BLaER1 treated with 17β-estradiol and CSF1 and Interleukin-3, amounts not matched to agents 10 nM and 100 nM (cell line): Measurements from ENCODE around the gene UBE2Z.

Experiments
- H3K27ac ChIP-seq, 11 experiments: shearing (Covaris generic); formaldehyde crosslinking; 2 replicates each; pipeline ENCODE4 v1.8.1; 2022
- H3K27me3 ChIP-seq, 11 experiments: shearing (Covaris generic); formaldehyde crosslinking; 2 replicates each; pipeline ENCODE4 v1.8.1; 2022
- H3K36me3 ChIP-seq, 11 experiments: shearing (Covaris generic); formaldehyde crosslinking; 2 replicates each; pipeline ENCODE4 v1.8.1; 2022
- H3K4me1 ChIP-seq, 10 experiments: shearing (Covaris generic); formaldehyde crosslinking; 2 replicates each; pipeline ENCODE4 v1.8.1; 2022
- H3K4me2 ChIP-seq, 11 experiments: shearing (Covaris generic); formaldehyde crosslinking; 2 replicates each; pipeline ENCODE4 v1.8.1; 2022
- H3K4me3 ChIP-seq, 10 experiments: shearing (Covaris generic); formaldehyde crosslinking; 2 replicates each; pipeline ENCODE4 v1.8.1; 2022
- H3K9ac ChIP-seq, 11 experiments: shearing (Covaris generic); formaldehyde crosslinking; 2 replicates each; pipeline ENCODE4 v1.8.1; 2022
- H3K9me3 ChIP-seq, 11 experiments: shearing (Covaris generic); formaldehyde crosslinking; replicated peaks in 1 of 11; 2 replicates each; pipeline ENCODE4 v1.8.1; 2022
- H4K20me1 ChIP-seq, 11 experiments: shearing (Covaris generic); formaldehyde crosslinking; 2 replicates each; pipeline ENCODE4 v1.8.1; 2022
- Cebpa-rat ChIP-seq, 11 experiments: shearing (Covaris generic); IDR thresholded peaks; 2 replicates each; pipeline ENCODE4 v1.8.1; 2022

UBE2Z gene

DNA sequence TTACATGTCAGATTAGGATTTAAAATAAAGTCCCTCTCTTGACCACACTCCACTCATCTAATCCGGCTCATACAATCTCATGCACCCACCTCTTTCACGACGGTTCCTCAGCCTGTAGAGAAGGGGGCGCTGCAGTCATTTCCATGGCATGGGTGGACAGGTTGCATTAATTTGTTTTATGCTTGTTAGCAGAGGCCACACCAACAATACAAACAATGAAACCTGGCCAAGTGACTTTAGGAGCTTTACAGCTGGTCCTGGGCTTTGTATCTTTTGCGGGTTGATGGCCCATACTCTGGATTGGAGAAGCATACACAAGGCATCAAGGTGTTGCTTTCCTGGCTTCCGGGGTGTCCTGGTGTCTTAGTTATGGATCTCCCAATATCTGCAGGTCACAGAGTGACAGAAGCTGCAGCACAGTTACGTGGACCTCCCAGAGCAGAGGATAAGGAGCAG, 46.1 kb downstream of the UBE2Z start:
- no peak for TF ChIP-seq Cebpa-rat (IDR thresholded peaks at IDR 0.05)
- no peak overlapping the region for H3K27ac ChIP-seq
- peak overlapping the region in 1 of 11 experiments; percentile 42; a peak in 1 of 22 replicates for H3K4me2 ChIP-seq
- no peaks in the 10 kb centered on the region for H3K9me3 ChIP-seq
- no peaks in the 10 kb centered on the region for H4K20me1 ChIP-seq
- no peaks in the 10 kb centered on the region for H3K36me3 ChIP-seq
- no peak overlapping the region for H3K4me3 ChIP-seq
- no peak overlapping the region for H3K9ac ChIP-seq
- no peaks in the 10 kb centered on the region; a peak in 1 of 22 replicates for H3K27me3 ChIP-seq
- peaks cover 14 to 20% (median 15%) of the 10 kb centered on the region in 10 experiments for H3K4me1 ChIP-seq

GRCh38 chr17:48960834-48961515, 52.8 kb downstream of the UBE2Z start:
- H3K9ac ChIP-seq, result no peak overlapping the region

DNA sequence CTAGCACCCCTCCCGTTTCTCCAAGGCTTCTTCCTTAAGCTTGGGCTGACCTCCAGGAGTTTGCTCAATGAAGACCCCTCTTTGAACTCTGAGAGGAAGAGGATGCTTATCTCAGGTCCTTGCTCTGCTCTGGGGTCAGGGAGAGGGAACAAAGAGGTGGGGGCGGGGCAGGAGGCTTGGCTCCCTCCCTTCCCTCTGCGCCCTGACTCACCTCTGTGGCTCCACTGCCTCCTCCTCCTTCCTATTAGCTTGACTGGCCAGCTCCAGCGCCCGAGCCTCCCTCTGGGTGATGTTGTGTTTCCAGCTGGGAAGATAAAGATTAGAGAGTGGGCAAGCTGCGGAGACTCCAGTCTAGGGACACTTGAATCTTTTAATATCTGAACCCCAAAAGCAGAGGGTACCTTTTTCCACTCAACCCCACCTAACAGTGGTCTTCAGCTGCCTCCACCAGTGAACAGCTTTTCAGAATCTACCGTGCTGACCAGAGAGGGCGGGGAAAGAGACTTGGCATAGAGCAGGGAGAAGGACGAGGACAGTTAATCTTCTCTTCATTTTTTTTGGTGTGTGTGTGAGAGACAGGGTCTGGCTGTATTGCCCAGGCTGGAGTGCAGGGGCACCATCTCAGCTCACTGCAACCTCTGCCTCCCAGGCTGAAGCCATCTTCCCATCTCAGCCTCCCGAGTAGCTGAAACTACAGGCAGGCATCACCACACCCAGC, 53.5 kb downstream of the UBE2Z start:
- Histone ChIP-seq H3K9ac (no peak overlapping the region), H3K4me2 (no peak overlapping the region; a peak in 1 of 22 replicates), H3K4me3 (no peak overlapping the region)

More at GRCh38 chr17:48960834-48961515, 52.8 kb downstream of the UBE2Z start:
- Histone ChIP-seq H3K9me3 (no peaks in the 10 kb centered on the region), H3K27me3 (peaks cover 0 to 18% (median 11%) of the 10 kb centered on the region in 11 experiments; a peak in 10 of 22 replicates), H3K4me2 (no peak overlapping the region; a peak in 1 of 22 replicates), H3K4me3 (no peak overlapping the region), H3K27ac (no peak overlapping the region), H4K20me1 (no peaks in the 10 kb centered on the region), H3K36me3 (no peaks in the 10 kb centered on the region), H3K4me1 (no peaks in the 10 kb centered on the region; a peak in 1 of 20 replicates)
- TF ChIP-seq Cebpa-rat (IDR thresholded peaks at IDR 0.05), result no peak

GRCh38 chr17:48970224-48970623, 62.0 kb downstream of the UBE2Z start:
- peaks cover 0 to 20% (median 7%) of the 10 kb centered on the region in 10 experiments; a peak in 11 of 20 replicates for H3K4me1 ChIP-seq
- no peak overlapping the region for H3K9ac ChIP-seq

More for the DNA sequence above, 53.5 kb downstream of the UBE2Z start:
- TF ChIP-seq Cebpa-rat (IDR thresholded peaks at IDR 0.05), result no peak
- Histone ChIP-seq H3K27ac (no peak overlapping the region), H3K27me3 (peaks cover 0 to 18% (median 11%) of the 10 kb centered on the region in 11 experiments; a peak in 10 of 22 replicates), H3K9me3 (no peaks in the 10 kb centered on the region), H4K20me1 (no peaks in the 10 kb centered on the region), H3K36me3 (no peaks in the 10 kb centered on the region), H3K4me1 (no peaks in the 10 kb centered on the region; a peak in 1 of 20 replicates)

GRCh38 chr17:48970865-48971687, 62.9 kb downstream of the UBE2Z start:
- H3K9ac ChIP-seq, result no peak overlapping the region
- no peak overlapping the region; a peak in 1 of 22 replicates for H3K4me2 ChIP-seq
- no peaks in the 10 kb centered on the region; a peak in 1 of 22 replicates for H4K20me1 ChIP-seq
- no peak overlapping the region for H3K27ac ChIP-seq
- H3K36me3 ChIP-seq, result no peaks in the 10 kb centered on the region
- peaks cover 0 to 20% (median 7%) of the 10 kb centered on the region in 10 experiments; a peak in 11 of 20 replicates for H3K4me1 ChIP-seq
- peaks cover 0 to 34% (median 8%) of the 10 kb centered on the region in 11 experiments; a peak in 9 of 22 replicates for H3K27me3 ChIP-seq
- TF ChIP-seq Cebpa-rat (IDR thresholded peaks at IDR 0.05), result no peak
- no peak overlapping the region for H3K4me3 ChIP-seq
- no peaks in the 10 kb centered on the region for H3K9me3 ChIP-seq

More at GRCh38 chr17:48970224-48970623, 62.0 kb downstream of the UBE2Z start:
- peaks cover 0 to 34% (median 8%) of the 10 kb centered on the region in 11 experiments; a peak in 9 of 22 replicates for H3K27me3 ChIP-seq
- no peaks in the 10 kb centered on the region for H3K9me3 ChIP-seq
- H3K4me2 ChIP-seq, result no peak overlapping the region
- no peak overlapping the region for H3K27ac ChIP-seq
- no peaks in the 10 kb centered on the region; a peak in 1 of 22 replicates for H4K20me1 ChIP-seq
- no peaks in the 10 kb centered on the region for H3K36me3 ChIP-seq
- no peak overlapping the region for H3K4me3 ChIP-seq
- TF ChIP-seq Cebpa-rat (IDR thresholded peaks at IDR 0.05), result no peak

DNA sequence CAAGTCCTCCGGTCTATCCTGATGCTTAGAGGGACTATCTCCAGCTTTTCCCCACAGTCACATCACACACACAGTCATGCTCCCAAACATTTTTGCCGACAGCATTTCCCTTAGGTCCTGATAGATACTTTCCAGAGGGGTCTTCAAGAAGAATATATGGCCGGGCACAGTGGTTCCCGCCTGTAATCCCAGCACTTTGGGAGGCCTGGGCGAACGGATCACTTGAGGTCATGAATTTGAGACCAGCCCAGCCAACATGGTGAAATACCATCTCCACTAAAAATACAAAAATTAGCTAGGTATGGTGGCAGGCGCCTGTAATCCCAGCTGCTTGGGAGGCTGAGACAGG, 64.5 kb downstream of the UBE2Z start:
- peaks cover 0 to 34% (median 8%) of the 10 kb centered on the region in 11 experiments; a peak in 9 of 22 replicates for H3K27me3 ChIP-seq
- no peak for TF ChIP-seq Cebpa-rat (IDR thresholded peaks at IDR 0.05)
- H4K20me1 ChIP-seq, result no peaks in the 10 kb centered on the region; a peak in 1 of 22 replicates
- peak overlapping the region in 6 of 11 experiments; percentile 11 to 72 (median 55); a peak in 10 of 22 replicates for H3K4me2 ChIP-seq
- H3K27ac ChIP-seq, result no peak overlapping the region; a peak in 1 of 22 replicates
- no peak overlapping the region for H3K4me3 ChIP-seq
- H3K36me3 ChIP-seq, result no peaks in the 10 kb centered on the region
- peaks cover 0 to 20% (median 7%) of the 10 kb centered on the region in 10 experiments; a peak in 11 of 20 replicates for H3K4me1 ChIP-seq
- no peaks in the 10 kb centered on the region for H3K9me3 ChIP-seq
- no peak overlapping the region; a peak in 1 of 22 replicates for H3K9ac ChIP-seq

DNA sequence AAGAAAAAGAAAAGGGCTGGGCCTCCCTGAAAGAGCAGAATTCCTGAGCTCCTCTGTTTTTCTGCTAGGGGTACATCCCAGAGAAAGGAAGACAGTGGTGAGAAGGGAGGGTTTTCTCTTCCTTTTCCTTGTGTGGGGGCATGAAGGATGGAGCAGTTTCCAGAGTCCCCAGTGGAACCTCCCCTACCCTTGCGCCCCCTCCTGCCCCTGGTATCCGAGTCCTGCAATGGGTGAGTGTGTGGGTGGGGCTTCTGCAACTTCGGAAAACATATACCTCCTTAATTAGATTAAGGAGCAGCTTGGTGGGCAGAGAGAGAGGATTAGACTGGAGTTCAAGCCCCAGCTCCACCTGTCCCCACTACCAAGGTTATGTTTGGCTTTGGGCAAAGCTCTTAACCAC, 65.6 kb downstream of the UBE2Z start:
- Histone ChIP-seq H3K9me3 (no peaks in the 10 kb centered on the region), H3K4me2 (no peak overlapping the region), H3K27ac (no peak overlapping the region), H3K9ac (no peak overlapping the region), H3K4me1 (peaks cover 0 to 20% (median 7%) of the 10 kb centered on the region in 10 experiments; a peak in 11 of 20 replicates), H4K20me1 (no peaks in the 10 kb centered on the region; a peak in 1 of 22 replicates), H3K27me3 (peaks cover 0 to 34% (median 8%) of the 10 kb centered on the region in 11 experiments; a peak in 9 of 22 replicates), H3K36me3 (no peaks in the 10 kb centered on the region), H3K4me3 (no peak overlapping the region)
- no peak for TF ChIP-seq Cebpa-rat (IDR thresholded peaks at IDR 0.05)
